IMR-90 (cell line): ENCODE results near the gene NOTO.

ENCODE experiments used
- CEBPB ChIP-seq: IDR thresholded peaks from 2 replicates; pipeline ENCODE4 v1.6.1; 2012; ENCODE audit warnings: low read depth, low read length, improper control_type of control experiment
- CHD1 ChIP-seq: IDR thresholded peaks from 2 replicates; pipeline ENCODE4 v1.6.1; 2012; ENCODE audit warnings: low read depth, low read length, improper control_type of control experiment
- MAFK ChIP-seq: IDR thresholded peaks from 2 replicates; pipeline ENCODE4 v1.6.1; 2012; ENCODE audit warnings: low read depth, low read length, improper control_type of control experiment
- MAZ ChIP-seq: IDR thresholded peaks from 2 replicates; pipeline ENCODE4 v1.6.1; 2012; ENCODE audit warnings: low read depth, mild to moderate bottlenecking, low read length, improper control_type of control experiment, moderate library complexity, borderline replicate concordance
- MXI1 ChIP-seq: IDR thresholded peaks from 2 replicates; pipeline ENCODE4 v1.6.1; 2012; ENCODE audit warnings: low read depth, mild to moderate bottlenecking, low read length, moderate library complexity, borderline replicate concordance
- POLR2A ChIP-seq: IDR thresholded peaks from 2 replicates; pipeline ENCODE4 v1.6.1; 2012; ENCODE audit warnings: mild to moderate bottlenecking, low read depth, low read length
- RAD21 ChIP-seq: IDR thresholded peaks from 2 replicates; pipeline ENCODE4 v1.6.1; 2012; ENCODE audit warnings: low read length, improper control_type of control experiment
- RCOR1 ChIP-seq: IDR thresholded peaks from 2 replicates; pipeline ENCODE4 v1.6.1; 2012; ENCODE audit warnings: mild to moderate bottlenecking, low read length, improper control_type of control experiment; ENCODE audit not compliant: insufficient replicate concordance
- SMC3 ChIP-seq: fragments of 150-350 bp; IDR thresholded peaks from 2 replicates; pipeline ENCODE4 v1.6.1; 2016; ENCODE audit warnings: low read depth, mild to moderate bottlenecking, antibody characterized with exemption, low read length, moderate library complexity
- TF ChIP-seq, protein P1 (sequence below): conservative IDR thresholded peaks from 2 replicates; pipeline ENCODE4 v1.5.1; 2012; ENCODE audit warnings: mild to moderate bottlenecking, low read depth, low read length, improper control_type of control experiment

DNA sequence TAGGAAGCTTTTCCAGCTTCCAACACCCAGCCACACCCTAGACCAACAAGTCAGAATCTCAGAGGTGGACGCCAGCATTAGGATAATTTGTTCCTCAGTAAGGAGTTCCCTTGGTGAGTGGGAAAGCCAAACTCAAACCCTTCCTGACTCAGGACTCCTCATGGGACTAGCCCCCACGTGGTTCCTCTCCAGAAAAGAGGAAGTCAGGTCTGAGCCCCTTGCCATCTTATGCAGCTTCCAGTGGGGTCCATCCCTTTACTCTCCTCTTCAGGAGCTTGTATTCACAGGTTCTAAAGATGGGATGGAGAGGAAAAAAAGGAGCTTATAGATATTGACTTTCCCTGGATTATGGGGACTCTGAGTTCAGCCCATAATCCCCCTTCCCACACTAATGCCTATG is 14.8 kb upstream of the NOTO start:
- TF ChIP-seq, protein P1, sequence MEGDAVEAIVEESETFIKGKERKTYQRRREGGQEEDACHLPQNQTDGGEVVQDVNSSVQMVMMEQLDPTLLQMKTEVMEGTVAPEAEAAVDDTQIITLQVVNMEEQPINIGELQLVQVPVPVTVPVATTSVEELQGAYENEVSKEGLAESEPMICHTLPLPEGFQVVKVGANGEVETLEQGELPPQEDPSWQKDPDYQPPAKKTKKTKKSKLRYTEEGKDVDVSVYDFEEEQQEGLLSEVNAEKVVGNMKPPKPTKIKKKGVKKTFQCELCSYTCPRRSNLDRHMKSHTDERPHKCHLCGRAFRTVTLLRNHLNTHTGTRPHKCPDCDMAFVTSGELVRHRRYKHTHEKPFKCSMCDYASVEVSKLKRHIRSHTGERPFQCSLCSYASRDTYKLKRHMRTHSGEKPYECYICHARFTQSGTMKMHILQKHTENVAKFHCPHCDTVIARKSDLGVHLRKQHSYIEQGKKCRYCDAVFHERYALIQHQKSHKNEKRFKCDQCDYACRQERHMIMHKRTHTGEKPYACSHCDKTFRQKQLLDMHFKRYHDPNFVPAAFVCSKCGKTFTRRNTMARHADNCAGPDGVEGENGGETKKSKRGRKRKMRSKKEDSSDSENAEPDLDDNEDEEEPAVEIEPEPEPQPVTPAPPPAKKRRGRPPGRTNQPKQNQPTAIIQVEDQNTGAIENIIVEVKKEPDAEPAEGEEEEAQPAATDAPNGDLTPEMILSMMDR, result no peak
- TF ChIP-seq CHD1 (no peak), POLR2A (no peak), CEBPB (no peak), MXI1 (no peak), MAZ (no peak), RCOR1 (no peak), RAD21 (no peak), SMC3 (no peak), MAFK (no peak)
